ENCODE data around the gene FGF18. TPM values are rescaled to one million over a fixed set of nuclear protein-coding genes. Genes with fewer than 3 reads are reported as not detected.

Gene FGF18
- total and polyA plus RNA-seq, 10 of the 15 experiments (the other 5 are each of a cell fraction or from before 2014, with no cell fraction given): 0.03 to 0.10 (median 0.06) TPM; not detected in 5

DNA sequence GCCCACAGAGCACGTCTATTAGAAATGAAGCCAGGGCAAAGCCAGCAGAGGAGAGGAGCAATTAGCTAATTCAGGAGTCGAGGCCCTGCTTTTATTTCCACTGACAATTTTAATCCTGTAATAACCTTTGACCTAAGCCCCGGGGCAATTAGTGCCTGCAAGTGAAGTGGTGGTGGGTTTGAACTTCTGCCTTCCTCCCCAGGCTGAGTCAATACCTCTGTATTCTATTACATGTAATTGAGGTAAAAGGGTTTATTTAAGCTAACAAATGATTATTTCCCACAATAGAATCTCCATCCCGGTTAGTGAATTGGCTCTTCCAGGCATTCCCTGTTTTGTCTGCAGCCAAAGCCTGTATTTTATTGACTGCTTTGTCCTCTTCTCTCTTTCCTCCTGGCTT, 49.9 kb downstream of the FGF18 start (continued):
- TF ChIP-seq, protein P1, sequence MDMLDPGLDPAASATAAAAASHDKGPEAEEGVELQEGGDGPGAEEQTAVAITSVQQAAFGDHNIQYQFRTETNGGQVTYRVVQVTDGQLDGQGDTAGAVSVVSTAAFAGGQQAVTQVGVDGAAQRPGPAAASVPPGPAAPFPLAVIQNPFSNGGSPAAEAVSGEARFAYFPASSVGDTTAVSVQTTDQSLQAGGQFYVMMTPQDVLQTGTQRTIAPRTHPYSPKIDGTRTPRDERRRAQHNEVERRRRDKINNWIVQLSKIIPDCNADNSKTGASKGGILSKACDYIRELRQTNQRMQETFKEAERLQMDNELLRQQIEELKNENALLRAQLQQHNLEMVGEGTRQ (IDR thresholded peaks at IDR 0.05; ENCODE audit: borderline replicate concordance, low read depth, low read length): no peak
- no peak for TF ChIP-seq YY1 (IDR thresholded peaks at IDR 0.05; ENCODE audit: low read depth, low read length)
- TF ChIP-seq MYC (IDR thresholded peaks at IDR 0.05; ENCODE audit: insufficient read depth, insufficient read length, insufficient replicate concordance, low read length, severe bottlenecking): no peak
- no peak for TF ChIP-seq SUPT20H (IDR thresholded peaks at IDR 0.05; ENCODE audit: borderline replicate concordance, control insufficient read depth, low read depth, low read length)

DNA sequence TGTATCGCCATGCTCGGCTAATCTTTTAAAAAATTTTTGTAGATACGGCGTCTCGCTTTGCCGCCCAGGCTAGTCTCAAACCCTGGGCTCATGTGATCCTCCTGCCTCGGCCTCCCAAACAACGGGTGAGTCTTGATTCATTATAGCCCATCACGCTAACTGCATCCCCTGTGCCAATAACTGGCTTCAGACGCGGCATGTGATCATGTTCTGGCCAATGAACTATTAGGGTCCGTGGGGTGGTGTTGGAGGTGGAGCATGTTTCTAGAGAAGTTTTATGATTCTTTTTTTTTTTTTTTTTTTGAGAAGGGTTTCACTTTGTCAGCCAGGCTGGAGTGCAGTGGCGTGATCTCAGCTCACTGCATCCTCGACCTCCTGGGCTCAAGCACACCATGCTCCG, 51.0 kb downstream of the FGF18 start:
- FAIRE-seq: no peak
- CTCF ChIA-PET: interaction anchor here (1.4 kb wide), 1 partner anchor 13 kb away, joined by 4 read pairs; no protein-coding TSS in a partner anchor
- DNase-seq (ENCODE audit: low read depth, low spot score): no peak
- Histone ChIP-seq H3K4me3 (no peak overlapping the region), H3K4me1 (ENCODE audit: control insufficient read depth, insufficient read depth, low read length) (no peaks in the 10 kb centered on the region), H3K36me3 (ENCODE audit: control insufficient read depth in 2 of 2, insufficient read depth in 2 of 2, low read length in 1 of 2) (no peaks in the 10 kb centered on the region), H3K27ac (ENCODE audit: control insufficient read depth, insufficient read depth) (no peak overlapping the region), H3K9me3 (replicated peaks; ENCODE audit: control insufficient read depth, insufficient read depth, low read length) (no peaks in the 10 kb centered on the region), H3K27me3 (replicated peaks in 1 of 2; ENCODE audit: control insufficient read depth in 2 of 2, insufficient read depth in 2 of 2, low read length in 1 of 2) (no peaks in the 10 kb centered on the region), H3K79me2 (ENCODE audit: control insufficient read depth, insufficient read depth, low read length) (no peaks in the 10 kb centered on the region), H2AFZ (ENCODE audit: control insufficient read depth, low read depth, low read length) (no peak overlapping the region), H4K20me1 (ENCODE audit: control insufficient read depth, insufficient read depth) (no peaks in the 10 kb centered on the region), H3K4me2 (ENCODE audit: control insufficient read depth, insufficient read depth) (no peak overlapping the region), H3K9ac (ENCODE audit: control insufficient read depth, insufficient read depth, low read length) (no peak overlapping the region)
- RAD21 ChIA-PET (ENCODE audit: unreplicated experiment): interaction anchor here (0.6 kb wide), 1 partner anchor 71 kb away, joined by 3 read pairs; no protein-coding TSS in a partner anchor
- WGBS (ENCODE audit: insufficient coverage, insufficient replicate concordance, low lambda C conversion rate, missing lambda C conversion rate): 61% methylated on average over 10 of the region's 15 CpGs
- BruUV-seq (replicated peaks): no TSS peak
- SMC1A ChIA-PET (ENCODE audit: uncharacterized antibody, unreplicated experiment): interaction anchor here (0.6 kb wide), 1 partner anchor 97 kb away, joined by 3 read pairs; no protein-coding TSS in a partner anchor
- POLR2A ChIA-PET: interaction anchor here (0.6 kb wide), 2 partner anchors 52 to 1212 kb away, joined by 5 to 8 read pairs; no protein-coding TSS in a partner anchor
- intact Hi-C loops (cut with micrococcal nuclease; ENCODE audit: unreplicated experiment): no loop called here
- ATAC-seq: no peak
- TF ChIP-seq TARDBP (IDR thresholded peaks at IDR 0.05; ENCODE audit: borderline replicate concordance): no peak
- no peak for TF ChIP-seq BRCA1 (IDR thresholded peaks at IDR 0.05; ENCODE audit: low read depth, low read length)
- no peak for TF ChIP-seq MTA2 (IDR thresholded peaks at IDR 0.05; ENCODE audit: low read depth)
- no peak for TF ChIP-seq ZNF217 (IDR thresholded peaks at IDR 0.05)
- TF ChIP-seq KDM1A (IDR thresholded peaks at IDR 0.05; ENCODE audit: borderline replicate concordance): no peak
- in situ Hi-C loops (cut with MboI): no loop called here
